IMR-90 (cell line): Measurements from ENCODE around the gene CNTN5. TPM values are rescaled to one million over a fixed set of nuclear protein-coding genes. Genes with fewer than 3 reads are reported as not detected.
A peak's percentile ranks its signal among the peaks of the same experiment; 100 is the strongest.

Experiments used
- ATAC-seq: fragments of 200-7000 bp; cut with Tn5 transposase; 2 replicates; pipeline ENCODE4 v1.9.1; 2020; ENCODE audit warnings: low read depth, mild to moderate bottlenecking, moderate library complexity
- BruUV-seq: library from RNA; stranded (reverse); fragments of 400-500 nt; replicated peaks from 2 replicates; lab custom pipeline; 2021; lab: Mats Ljungman, UMichigan
- CTCF ChIA-PET: fragments of 300-600 bp; formaldehyde crosslinking; extraction: SDS; loops from one replicate; lab custom pipeline; 2021; ENCODE audit warnings: antibody characterized with exemption; lab: Yijun Ruan, JAX
- POLR2A ChIA-PET: fragments of 300-600 bp; sonication (Branson Sonifier 250); formaldehyde crosslinking; loops from one replicate; lab custom pipeline; 2022; ENCODE audit warnings: antibody characterized with exemption; ENCODE audit not compliant: unreplicated experiment; lab: Charles Lee
- DNase-seq: peaks from one replicate; pipeline ENCODE4 v3.0.0; 2013
- H2AFZ ChIP-seq: replicated peaks from 2 replicates; pipeline ENCODE3; 2013; ENCODE audit warnings: low read length, mild to moderate bottlenecking; ENCODE audit not compliant: poor library complexity
- H2AK5ac ChIP-seq: 2 replicates; pipeline ENCODE4 v1.6.1; 2013; ENCODE audit warnings: low read depth, low read length, inconsistent platforms
- H2AK9ac ChIP-seq: replicated peaks from 2 replicates; pipeline ENCODE3; 2013; ENCODE audit warnings: mild to moderate bottlenecking, low read depth, low read length, moderate library complexity; ENCODE audit not compliant: poor library complexity
- H2BK120ac ChIP-seq: 2 replicates; pipeline ENCODE4 v1.6.1; 2013; ENCODE audit warnings: low read depth, low read length, inconsistent platforms
- H2BK15ac ChIP-seq: 3 replicates; pipeline ENCODE4 v1.6.1; 2013; ENCODE audit warnings: low read depth, low read length, inconsistent platforms
- H2BK20ac ChIP-seq: 2 replicates; pipeline ENCODE4 v1.6.1; 2013; ENCODE audit warnings: low read depth, mild to moderate bottlenecking, inconsistent platforms, low read length, moderate library complexity
- H2BK5ac ChIP-seq: 2 replicates; pipeline ENCODE4 v1.6.1; 2013; ENCODE audit warnings: mild to moderate bottlenecking, low read depth, low read length, inconsistent platforms; ENCODE audit not compliant: poor library complexity, severe bottlenecking
- H3K14ac ChIP-seq: replicated peaks from 2 replicates; pipeline ENCODE4 v1.6.1; 2013; ENCODE audit warnings: low read depth, low read length, inconsistent platforms
- H3K18ac ChIP-seq: 2 replicates; pipeline ENCODE4 v1.6.1; 2013; ENCODE audit warnings: low read depth, low read length, control low read depth
- H3K23ac ChIP-seq: 2 replicates; pipeline ENCODE4 v1.6.1; 2013; ENCODE audit warnings: low read depth, low read length, inconsistent platforms
- H3K27ac ChIP-seq: 2 replicates; pipeline ENCODE4 v1.5.1; 2013; ENCODE audit warnings: mild to moderate bottlenecking, control low read depth, low read length; ENCODE audit not compliant: insufficient read depth
- H3K27me3 ChIP-seq: 2 replicates; pipeline ENCODE4 v1.6.1; 2013; ENCODE audit warnings: low read length; ENCODE audit not compliant: control insufficient read depth, insufficient read depth
- H3K36me3 ChIP-seq: 2 replicates; pipeline ENCODE4 v1.6.1; 2013; ENCODE audit warnings: low read length, mixed read lengths; ENCODE audit not compliant: control insufficient read depth, insufficient read depth
- H3K4ac ChIP-seq: 2 replicates; pipeline ENCODE4 v1.6.1; 2013; ENCODE audit warnings: low read depth, low read length, inconsistent platforms
- H3K4me1 ChIP-seq: 2 replicates; pipeline ENCODE4 v1.6.1; 2013; ENCODE audit warnings: low read length, mixed read lengths; ENCODE audit not compliant: control insufficient read depth, insufficient read depth
- H3K4me2 ChIP-seq: 2 replicates; pipeline ENCODE4 v1.6.1; 2013; ENCODE audit warnings: low read depth, mild to moderate bottlenecking, control low read depth, low read length, moderate library complexity
- H3K4me3 ChIP-seq: 2 replicates; pipeline ENCODE4 v1.5.1; 2013; ENCODE audit warnings: low read depth, mild to moderate bottlenecking, control low read depth, low read length, moderate library complexity; ENCODE audit not compliant: insufficient read depth
- H3K56ac ChIP-seq: 2 replicates; pipeline ENCODE4 v1.6.1; 2013; ENCODE audit warnings: low read length, inconsistent platforms; ENCODE audit not compliant: insufficient read depth; ENCODE audit errors: extremely low read depth
- H3K79me1 ChIP-seq, 2 experiments: 2 replicates each; pipeline ENCODE4 v1.6.1; 2013; ENCODE audit warnings: low read length in 2 of 2, inconsistent platforms in 1 of 2, low read depth in 1 of 2
- H3K9ac ChIP-seq: 2 replicates; pipeline ENCODE4 v1.6.1; 2013; ENCODE audit warnings: low read depth, low read length, control low read depth
- H3K9me1 ChIP-seq: 2 replicates; pipeline ENCODE4 v1.6.1; 2013; ENCODE audit warnings: low read length, inconsistent platforms; ENCODE audit not compliant: insufficient read depth
- H3K9me3 ChIP-seq: 2 replicates; pipeline ENCODE4 v1.6.1; 2013; ENCODE audit warnings: low read length; ENCODE audit not compliant: control insufficient read depth, insufficient read depth
- H4K20me1 ChIP-seq: 2 replicates; pipeline ENCODE4 v1.6.1; 2013; ENCODE audit warnings: low read length, inconsistent platforms; ENCODE audit not compliant: insufficient read depth
- H4K5ac ChIP-seq: 2 replicates; pipeline ENCODE4 v1.6.1; 2013; ENCODE audit warnings: mild to moderate bottlenecking, low read depth, low read length, control low read depth
- H4K8ac ChIP-seq, 2 experiments: 2 replicates each; pipeline ENCODE4 v1.6.1; 2013; ENCODE audit warnings: low read depth in 2 of 2, low read length in 2 of 2, control low read depth in 1 of 2, inconsistent platforms in 1 of 2
- H4K91ac ChIP-seq: 2 replicates; pipeline ENCODE4 v1.6.1; 2013; ENCODE audit warnings: low read depth, low read length, inconsistent platforms; ENCODE audit not compliant: insufficient read depth
- MAFK ChIP-seq: IDR thresholded peaks from 2 replicates; pipeline ENCODE4 v1.6.1; 2012; ENCODE audit warnings: low read depth, low read length, improper control_type of control experiment
- RAD21 ChIP-seq: IDR thresholded peaks from 2 replicates; pipeline ENCODE4 v1.6.1; 2012; ENCODE audit warnings: low read length, improper control_type of control experiment
- WGBS, 2 experiments: methylation state at CpG; one replicate each; pipeline versions ENCODE4 v1.1.5 to v1.1.7; 2013; ENCODE audit warnings: missing lambda C conversion rate in 2 of 2; ENCODE audit not compliant: insufficient read length in 1 of 2; ENCODE audit errors: extremely low coverage in 2 of 2; 5-methylcytosine and 5-hydroxymethylcytosine counted together
- dilution Hi-C: fragments of 300-500 bp; cut with HindIII; formaldehyde crosslinking; loops from one replicate; pipeline ENCODE4 v1.14.3; 2018; ENCODE audit warnings: low sequenced_read_pairs; ENCODE audit not compliant: unreplicated experiment
- in situ Hi-C: fragments of 300-500 bp; cut with MboI; formaldehyde crosslinking; loops from 3 replicates; pipeline ENCODE4 v1.14.3; 2019; ENCODE audit warnings: low sequenced_read_pairs, inconsistent platforms, mixed read lengths
- intact Hi-C: fragments of 100-400 bp; cut with micrococcal nuclease; formaldehyde crosslinking; loops from 2 replicates; pipeline ENCODE4 v1.10.0; 2022
- polyA plus RNA-seq, 3 experiments: library from polyadenylated mRNA; depleted of rRNA; stranded (reverse); fragments of >200 nt; gene quantifications; 2 replicates each; pipeline ENCODE4 v1.2.3, GENCODE V29; 2012; ENCODE audit warnings: low replicate concordance in 1 of 3
- total RNA-seq: library from RNA; depleted of rRNA; stranded (reverse); fragments of >200 nt; gene quantifications from 2 replicates; pipeline ENCODE4 v1.2.3, GENCODE V29; 2012

Gene CNTN5
- total and polyA plus RNA-seq, 2 of the 4 experiments (the other 2 are of a cell fraction) = not detected

DNA sequence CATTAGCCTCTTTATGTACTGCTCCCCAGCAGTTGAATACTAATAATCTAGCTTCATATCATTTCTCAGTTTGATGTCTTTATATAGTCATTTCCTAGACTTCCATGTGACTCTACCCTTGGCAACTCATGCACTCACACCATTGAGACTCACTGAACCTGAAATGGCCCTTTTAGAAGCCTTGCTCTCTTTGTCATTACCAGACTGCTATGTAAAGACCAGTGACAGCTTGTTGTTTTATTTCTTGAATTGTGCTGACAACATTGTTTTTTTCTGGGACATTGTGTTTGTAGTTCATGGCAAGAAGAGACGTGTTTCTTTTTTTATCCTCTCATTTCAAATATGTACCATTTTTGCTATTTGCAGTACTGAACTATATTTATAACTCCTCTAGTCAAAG, 256.5 kb downstream of the CNTN5 start:
- Histone ChIP-seq H3K9me1 (no peaks in the 10 kb centered on the region), H3K14ac (no peak overlapping the region), H3K4me2 (no peak overlapping the region), H3K4me1 (no peaks in the 10 kb centered on the region), H2BK20ac (no peak overlapping the region), H3K4me3 (no peak overlapping the region), H3K79me1 (no peaks in the 10 kb centered on the region), H4K20me1 (no peaks in the 10 kb centered on the region), H3K9ac (no peak overlapping the region), H3K9me3 (no peaks in the 10 kb centered on the region), H4K8ac (no peak overlapping the region), H3K23ac (no peak overlapping the region), H4K91ac (no peak overlapping the region), H2AK5ac (no peak overlapping the region), H2BK5ac (no peak overlapping the region), H3K27me3 (no peaks in the 10 kb centered on the region), H2AK9ac (no peak overlapping the region), H3K27ac (no peak overlapping the region), H3K56ac (no peak overlapping the region), H4K5ac (no peak overlapping the region), H2AFZ (no peak overlapping the region), H2BK15ac (no peak overlapping the region), H3K18ac (no peak overlapping the region), H2BK120ac (no peak overlapping the region), H3K36me3 (no peaks in the 10 kb centered on the region), H3K4ac (no peak overlapping the region)
- TF ChIP-seq RAD21 (no peak), MAFK (0 out of 2 replicates have a peak, but pooled peaks have one; percentile 39)
- no peak for DNase-seq
- no CpG with 5 or more reads among the region's 1 CpG for WGBS, 2 experiments
- no peak for ATAC-seq
- ChIA-PET CTCF (no interaction called here), POLR2A (no interaction called here)
- BruUV-seq = no TSS peak
- intact Hi-C loops (no loop called here), dilution Hi-C loops (no loop called here), in situ Hi-C loops (no loop called here)
